ENCODE data around the gene ZNF672.

DNA sequence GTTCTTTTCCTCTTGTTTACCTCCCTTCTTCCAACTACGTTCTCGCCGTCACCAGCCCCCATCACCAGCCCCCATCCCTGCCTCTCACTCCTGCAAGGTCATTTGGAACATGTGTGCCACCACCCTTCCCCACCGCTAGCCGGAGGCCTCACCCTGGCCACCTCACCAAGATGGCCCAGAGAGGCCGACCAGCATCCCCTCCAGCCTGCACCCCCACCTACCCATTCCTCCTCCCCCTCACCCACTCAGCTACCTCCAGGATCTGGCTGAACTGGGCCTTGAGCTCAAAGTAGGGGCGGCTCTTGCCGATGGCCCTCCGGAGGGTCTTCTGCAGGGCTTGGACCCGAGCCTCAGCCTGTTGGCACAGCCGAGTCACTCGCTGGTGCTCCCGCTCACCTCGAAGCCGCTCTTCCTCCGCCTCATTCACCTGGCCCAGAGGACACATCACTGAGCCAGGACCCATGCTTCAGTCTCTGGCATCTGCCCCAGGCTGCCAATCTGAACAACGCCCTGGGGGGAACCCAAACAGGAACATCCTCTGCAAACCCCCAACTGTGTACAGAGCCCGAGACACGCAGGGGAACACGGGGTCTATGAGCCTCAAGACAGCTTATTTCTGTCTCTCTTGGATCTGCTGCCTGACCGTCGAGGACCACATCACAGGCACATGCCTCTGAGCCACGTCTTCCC is 25.1 kb upstream of the ZNF672 start:
- no peak for TF ChIP-seq TAF1 (IDR thresholded peaks at IDR 0.05; ENCODE audit: borderline replicate concordance, low read depth, low read length)
- TF ChIP-seq POLR2AphosphoS5 (IDR thresholded peaks at IDR 0.05; ENCODE audit: low read depth, low read length), result no peak

Data from GM12892 (cell line).